Measurements from ENCODE around the gene BSPH1.
"Not testable (repeated sequence)": the region's sequence is repeated elsewhere in the genome, so short reads cannot be mapped to it uniquely, and the experiment has no call there.

The BSPH1 gene

DNA sequence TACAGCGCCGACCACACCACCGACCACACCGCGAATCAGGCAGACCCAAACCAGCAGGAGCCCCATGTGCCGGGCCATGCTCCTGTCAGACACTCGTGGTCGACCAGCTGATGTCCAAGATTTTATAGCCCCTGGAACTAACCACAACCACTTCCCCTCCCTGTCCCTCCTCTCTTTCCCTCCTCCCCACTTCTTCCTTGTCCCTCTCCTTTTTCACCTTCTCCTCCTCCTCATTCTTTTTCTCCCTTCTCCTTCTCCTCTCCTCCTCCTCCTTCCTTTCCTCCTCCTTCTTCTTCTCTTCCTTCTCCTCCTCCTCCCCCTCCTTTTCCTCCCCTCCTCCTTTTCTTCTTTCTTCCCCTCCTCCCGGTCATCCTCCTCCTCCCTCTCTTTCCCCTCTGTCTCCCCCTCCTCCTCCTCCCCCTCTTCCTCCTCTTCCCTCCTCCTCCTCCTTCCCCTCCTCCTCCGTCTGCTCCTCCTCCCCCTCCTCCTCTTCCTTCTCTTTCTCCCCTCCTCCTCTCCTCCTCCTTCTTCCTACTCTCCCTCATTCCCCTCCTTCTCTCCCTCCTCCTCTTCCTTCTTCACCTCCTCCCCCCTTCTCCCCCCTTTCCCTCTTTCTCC is 670 bp downstream of the BSPH1 start:
- Histone ChIP-seq H3K9ac (ENCODE audit: low read length) (no peak overlapping the region), H4K20me1 (ENCODE audit: low read depth, low read length) (no peaks in the 10 kb centered on the region), H3K79me2 (ENCODE audit: insufficient read depth, low read length) (no peaks in the 10 kb centered on the region), H3F3A (ENCODE audit: insufficient read depth) (no peaks in the 10 kb centered on the region), H3K27ac (ENCODE audit: low read depth, low read length) (no peak overlapping the region), H3K36me3 (ENCODE audit: low read length) (no peaks in the 10 kb centered on the region), H3K4me2 (ENCODE audit: low read depth, low read length, poor library complexity, severe bottlenecking) (no peak overlapping the region), H3K9me2 (replicated peaks; ENCODE audit: insufficient read depth, low read length) (no peaks in the 10 kb centered on the region), H3K9me3 (ENCODE audit: insufficient read depth, low read length) (no peaks in the 10 kb centered on the region), H3K27me3 (ENCODE audit: low read length) (no peaks in the 10 kb centered on the region), H3K4me3 (ENCODE audit: insufficient read depth, low read length, poor library complexity, severe bottlenecking) (no peak overlapping the region), H2AFZ (ENCODE audit: low read depth, low read length, severe bottlenecking) (no peak overlapping the region)
- TF ChIP-seq, protein P1, sequence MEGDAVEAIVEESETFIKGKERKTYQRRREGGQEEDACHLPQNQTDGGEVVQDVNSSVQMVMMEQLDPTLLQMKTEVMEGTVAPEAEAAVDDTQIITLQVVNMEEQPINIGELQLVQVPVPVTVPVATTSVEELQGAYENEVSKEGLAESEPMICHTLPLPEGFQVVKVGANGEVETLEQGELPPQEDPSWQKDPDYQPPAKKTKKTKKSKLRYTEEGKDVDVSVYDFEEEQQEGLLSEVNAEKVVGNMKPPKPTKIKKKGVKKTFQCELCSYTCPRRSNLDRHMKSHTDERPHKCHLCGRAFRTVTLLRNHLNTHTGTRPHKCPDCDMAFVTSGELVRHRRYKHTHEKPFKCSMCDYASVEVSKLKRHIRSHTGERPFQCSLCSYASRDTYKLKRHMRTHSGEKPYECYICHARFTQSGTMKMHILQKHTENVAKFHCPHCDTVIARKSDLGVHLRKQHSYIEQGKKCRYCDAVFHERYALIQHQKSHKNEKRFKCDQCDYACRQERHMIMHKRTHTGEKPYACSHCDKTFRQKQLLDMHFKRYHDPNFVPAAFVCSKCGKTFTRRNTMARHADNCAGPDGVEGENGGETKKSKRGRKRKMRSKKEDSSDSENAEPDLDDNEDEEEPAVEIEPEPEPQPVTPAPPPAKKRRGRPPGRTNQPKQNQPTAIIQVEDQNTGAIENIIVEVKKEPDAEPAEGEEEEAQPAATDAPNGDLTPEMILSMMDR (IDR thresholded peaks at IDR 0.05; ENCODE audit: insufficient read depth, low read length, poor library complexity, severe bottlenecking) = no peak
- no peak for TF ChIP-seq EZH2phosphoT487 (conservative IDR thresholded peaks at IDR 0.05; ENCODE audit: low read length)

GRCh38 chr19:47973529-47973928 is 18.4 kb downstream of the BSPH1 start:
- Histone ChIP-seq H3K27ac (ENCODE audit: low read depth, low read length) (no peak overlapping the region), H3K9me3 (ENCODE audit: insufficient read depth, low read length) (no peaks in the 10 kb centered on the region), H2AFZ (ENCODE audit: low read depth, low read length, severe bottlenecking) (no peak overlapping the region), H3K27me3 (ENCODE audit: low read length) (no peaks in the 10 kb centered on the region), H4K20me1 (ENCODE audit: low read depth, low read length) (no peaks in the 10 kb centered on the region), H3K9ac (ENCODE audit: low read length) (no peak overlapping the region), H3K79me2 (ENCODE audit: insufficient read depth, low read length) (no peaks in the 10 kb centered on the region), H3K9me2 (replicated peaks; ENCODE audit: insufficient read depth, low read length) (no peaks in the 10 kb centered on the region), H3K36me3 (ENCODE audit: low read length) (no peaks in the 10 kb centered on the region), H3K4me3 (ENCODE audit: insufficient read depth, low read length, poor library complexity, severe bottlenecking) (no peak overlapping the region), H3F3A (ENCODE audit: insufficient read depth) (no peaks in the 10 kb centered on the region), H3K4me2 (ENCODE audit: low read depth, low read length, poor library complexity, severe bottlenecking) (no peak overlapping the region)
- TF ChIP-seq, protein P1 (IDR thresholded peaks at IDR 0.05; ENCODE audit: insufficient read depth, low read length, poor library complexity, severe bottlenecking) = no peak

GRCh38 chr19:47955936-47956335 is 36.0 kb downstream of the BSPH1 start:
- not testable (repeated sequence) for H3K9me3 ChIP-seq (ENCODE audit: insufficient read depth, low read length); H3K4me2 ChIP-seq (ENCODE audit: low read depth, low read length, poor library complexity, severe bottlenecking); H3K9ac ChIP-seq (ENCODE audit: low read length); H3K79me2 ChIP-seq (ENCODE audit: insufficient read depth, low read length); H3K4me3 ChIP-seq (ENCODE audit: insufficient read depth, low read length, poor library complexity, severe bottlenecking); H3K36me3 ChIP-seq (ENCODE audit: low read length); H3F3A ChIP-seq (ENCODE audit: insufficient read depth); H3K9me2 ChIP-seq (replicated peaks; ENCODE audit: insufficient read depth, low read length); H2AFZ ChIP-seq (ENCODE audit: low read depth, low read length, severe bottlenecking); H4K20me1 ChIP-seq (ENCODE audit: low read depth, low read length); H3K27ac ChIP-seq (ENCODE audit: low read depth, low read length); H3K27me3 ChIP-seq (ENCODE audit: low read length)

GRCh38 chr19:47952132-47952531 is 39.8 kb downstream of the BSPH1 start:
- not testable (repeated sequence) for H2AFZ ChIP-seq (ENCODE audit: low read depth, low read length, severe bottlenecking); H3K27ac ChIP-seq (ENCODE audit: low read depth, low read length)

DNA sequence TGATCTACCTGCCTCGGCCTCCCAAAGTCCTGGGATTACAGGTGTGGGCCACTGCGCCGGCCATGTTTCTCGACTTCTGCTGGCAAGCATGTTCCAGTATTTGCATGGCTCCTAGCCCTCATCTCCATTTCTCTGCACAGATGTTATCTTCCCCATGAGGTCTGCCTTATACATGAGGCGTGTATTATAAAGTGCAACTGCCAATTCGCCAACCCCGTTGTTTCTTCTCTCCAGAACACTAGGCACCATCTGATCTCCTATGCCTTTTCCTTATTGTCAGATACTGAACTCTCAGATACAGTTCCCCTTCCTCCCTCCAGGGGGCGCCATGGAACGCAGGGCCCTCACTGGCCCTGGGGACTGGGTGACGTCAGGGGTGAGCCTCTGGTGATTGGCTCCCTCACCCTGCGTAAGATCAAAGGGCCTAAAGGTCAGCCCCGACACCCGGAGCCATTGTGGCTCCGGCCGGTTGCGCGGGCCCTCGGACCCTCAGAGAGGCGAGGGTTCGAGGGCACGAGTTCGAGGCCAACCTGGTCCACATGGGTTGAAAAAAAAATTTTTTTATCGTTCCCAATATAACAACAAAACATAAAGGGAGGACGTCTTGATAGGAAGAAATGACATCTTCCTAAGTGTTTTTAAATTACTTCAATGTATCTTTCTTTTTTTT is 42.0 kb downstream of the BSPH1 start:
- H3K4me2 ChIP-seq (ENCODE audit: low read depth, low read length, poor library complexity, severe bottlenecking); H3F3A ChIP-seq (ENCODE audit: insufficient read depth); H3K27me3 ChIP-seq (ENCODE audit: low read length); H2AFZ ChIP-seq (ENCODE audit: low read depth, low read length, severe bottlenecking); H3K36me3 ChIP-seq (ENCODE audit: low read length); H3K27ac ChIP-seq (ENCODE audit: low read depth, low read length); H3K79me2 ChIP-seq (ENCODE audit: insufficient read depth, low read length); H3K9me2 ChIP-seq (replicated peaks; ENCODE audit: insufficient read depth, low read length); H3K9me3 ChIP-seq (ENCODE audit: insufficient read depth, low read length); H3K9ac ChIP-seq (ENCODE audit: low read length); H4K20me1 ChIP-seq (ENCODE audit: low read depth, low read length); H3K4me3 ChIP-seq (ENCODE audit: insufficient read depth, low read length, poor library complexity, severe bottlenecking): not testable (repeated sequence)

More at GRCh38 chr19:47952132-47952531, 39.8 kb downstream of the BSPH1 start:
- H3K4me3 ChIP-seq (ENCODE audit: insufficient read depth, low read length, poor library complexity, severe bottlenecking); H3K9ac ChIP-seq (ENCODE audit: low read length); H3K36me3 ChIP-seq (ENCODE audit: low read length); H3K27me3 ChIP-seq (ENCODE audit: low read length); H4K20me1 ChIP-seq (ENCODE audit: low read depth, low read length); H3F3A ChIP-seq (ENCODE audit: insufficient read depth); H3K79me2 ChIP-seq (ENCODE audit: insufficient read depth, low read length); H3K4me2 ChIP-seq (ENCODE audit: low read depth, low read length, poor library complexity, severe bottlenecking); H3K9me2 ChIP-seq (replicated peaks; ENCODE audit: insufficient read depth, low read length); H3K9me3 ChIP-seq (ENCODE audit: insufficient read depth, low read length): not testable (repeated sequence)

- H2AFZ ChIP-seq (ENCODE audit: low read depth, low read length, severe bottlenecking); H3K4me2 ChIP-seq (ENCODE audit: low read depth, low read length, poor library complexity, severe bottlenecking); H4K20me1 ChIP-seq (ENCODE audit: low read depth, low read length); H3K27ac ChIP-seq (ENCODE audit: low read depth, low read length); H3K4me3 ChIP-seq (ENCODE audit: insufficient read depth, low read length, poor library complexity, severe bottlenecking); H3K9ac ChIP-seq (ENCODE audit: low read length); H3K36me3 ChIP-seq (ENCODE audit: low read length); H3K9me3 ChIP-seq (ENCODE audit: insufficient read depth, low read length); H3K9me2 ChIP-seq (replicated peaks; ENCODE audit: insufficient read depth, low read length); H3F3A ChIP-seq (ENCODE audit: insufficient read depth); H3K79me2 ChIP-seq (ENCODE audit: insufficient read depth, low read length); H3K27me3 ChIP-seq (ENCODE audit: low read length): not testable (repeated sequence)
Observed at GRCh38 chr19:47928581-47928980, 63.4 kb downstream of the BSPH1 start.
